Nephron (organoid): ENCODE results near the gene ARHGEF9.

ENCODE experiments used
- H3K27ac Mint-ChIP-seq, 3 experiments: 2 replicates each; pipeline ENCODE4 v1.8.0; 2020; ENCODE audit warnings: mixed read lengths in 3 of 3, mild to moderate bottlenecking in 2 of 3, moderate library complexity in 1 of 3
- H3K27me3 Mint-ChIP-seq: 2 replicates; pipeline ENCODE4 v1.8.0; 2021; ENCODE audit warnings: low read depth, mild to moderate bottlenecking, moderate library complexity, mixed read lengths
- H3K36me3 Mint-ChIP-seq: 2 replicates; pipeline ENCODE4 v1.8.0; 2020; ENCODE audit warnings: low read depth, mixed read lengths
- H3K4me1 Mint-ChIP-seq: 2 replicates; pipeline ENCODE4 v1.8.0; 2020; ENCODE audit warnings: mixed read lengths
- H3K4me3 Mint-ChIP-seq, 3 experiments: 2 replicates each; pipeline ENCODE4 v1.8.0; 2020; ENCODE audit warnings: mild to moderate bottlenecking in 3 of 3, mixed read lengths in 3 of 3, moderate library complexity in 2 of 3
- H3K9me3 Mint-ChIP-seq: 2 replicates; pipeline ENCODE4 v1.8.0; 2020; ENCODE audit warnings: mixed read lengths
- TF ChIP-seq, protein P1 (sequence below), 3 experiments: fragments of 200-600 bp; sonication (generic); IDR thresholded peaks; one replicate each; pipeline ENCODE4 v1.5.0; 2021; ENCODE audit warnings: antibody characterized with exemption in 3 of 3; ENCODE audit not compliant: unreplicated experiment in 3 of 3

ARHGEF9 gene

DNA sequence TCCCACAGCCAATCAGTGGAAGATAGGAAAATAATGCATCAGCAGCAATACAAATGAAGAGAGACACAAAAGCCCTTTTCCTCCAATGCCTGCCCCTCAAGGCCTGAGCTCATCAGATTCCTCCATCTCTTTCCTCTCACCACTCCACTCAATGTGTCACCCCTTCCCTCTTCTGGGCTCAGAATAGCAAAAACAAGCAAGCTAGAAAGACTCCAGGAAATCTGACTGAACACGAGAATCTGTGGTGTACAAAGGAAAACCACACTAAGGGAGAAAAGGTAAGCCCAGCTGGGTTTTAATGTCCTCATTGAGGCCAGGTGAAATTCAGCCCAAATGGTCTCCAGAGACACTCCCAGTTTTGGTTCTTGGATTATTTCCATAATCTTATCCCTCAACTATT is 46.3 kb downstream of the ARHGEF9 start:
- Mint-ChIP-seq H3K27me3 (no peaks in the 10 kb centered on the region), H3K4me1 (peaks cover 5% of the 10 kb centered on the region), H3K36me3 (peaks cover 3% of the 10 kb centered on the region), H3K4me3 (no peak overlapping the region), H3K27ac (no peak overlapping the region), H3K9me3 (no peaks in the 10 kb centered on the region)
- TF ChIP-seq, protein P1, sequence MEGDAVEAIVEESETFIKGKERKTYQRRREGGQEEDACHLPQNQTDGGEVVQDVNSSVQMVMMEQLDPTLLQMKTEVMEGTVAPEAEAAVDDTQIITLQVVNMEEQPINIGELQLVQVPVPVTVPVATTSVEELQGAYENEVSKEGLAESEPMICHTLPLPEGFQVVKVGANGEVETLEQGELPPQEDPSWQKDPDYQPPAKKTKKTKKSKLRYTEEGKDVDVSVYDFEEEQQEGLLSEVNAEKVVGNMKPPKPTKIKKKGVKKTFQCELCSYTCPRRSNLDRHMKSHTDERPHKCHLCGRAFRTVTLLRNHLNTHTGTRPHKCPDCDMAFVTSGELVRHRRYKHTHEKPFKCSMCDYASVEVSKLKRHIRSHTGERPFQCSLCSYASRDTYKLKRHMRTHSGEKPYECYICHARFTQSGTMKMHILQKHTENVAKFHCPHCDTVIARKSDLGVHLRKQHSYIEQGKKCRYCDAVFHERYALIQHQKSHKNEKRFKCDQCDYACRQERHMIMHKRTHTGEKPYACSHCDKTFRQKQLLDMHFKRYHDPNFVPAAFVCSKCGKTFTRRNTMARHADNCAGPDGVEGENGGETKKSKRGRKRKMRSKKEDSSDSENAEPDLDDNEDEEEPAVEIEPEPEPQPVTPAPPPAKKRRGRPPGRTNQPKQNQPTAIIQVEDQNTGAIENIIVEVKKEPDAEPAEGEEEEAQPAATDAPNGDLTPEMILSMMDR (IDR thresholded peaks at IDR 0.05; ENCODE audit: unreplicated experiment in 3 of 3) = no peak

DNA sequence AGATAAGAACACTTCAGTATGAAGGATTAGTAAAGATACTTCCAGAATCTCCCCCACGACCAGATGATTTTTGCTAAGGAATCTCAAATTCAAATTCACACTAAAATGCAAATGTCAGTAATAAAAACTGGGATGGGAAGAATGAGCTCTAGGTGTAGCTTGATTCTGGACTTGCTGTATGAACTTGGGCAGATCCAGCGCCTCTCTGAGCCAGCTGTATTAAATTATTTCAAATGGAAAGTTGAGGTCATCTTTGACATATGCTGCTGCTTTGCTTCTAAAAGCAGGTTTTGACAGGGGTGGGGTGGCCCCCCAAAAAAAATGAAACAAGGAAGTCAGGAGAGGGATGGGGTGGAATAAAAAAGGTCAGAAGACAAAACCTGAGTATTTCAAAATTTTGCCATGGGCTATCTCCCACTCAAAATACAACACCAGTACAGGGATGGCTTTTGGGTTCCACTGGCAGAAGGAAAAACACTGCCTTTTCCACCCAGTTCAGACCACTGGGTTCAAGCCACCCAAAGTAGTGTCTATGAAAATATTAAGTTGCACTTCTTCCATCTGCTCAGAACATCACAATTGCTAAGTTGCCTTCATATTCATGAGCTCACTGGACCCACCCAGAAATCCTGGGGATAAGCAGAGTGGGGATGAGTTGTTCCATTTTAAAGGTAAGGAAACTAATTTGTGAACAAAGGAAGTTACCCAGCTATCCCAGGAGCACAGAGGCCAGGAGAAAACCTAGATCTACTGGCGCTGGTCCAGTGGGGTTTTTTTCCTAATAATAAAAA is 47.7 kb downstream of the ARHGEF9 start:
- Mint-ChIP-seq H3K9me3 (peaks cover 1% of the 10 kb centered on the region), H3K36me3 (peaks cover 2% of the 10 kb centered on the region), H3K4me1 (no peaks in the 10 kb centered on the region), H3K27ac (no peak overlapping the region), H3K27me3 (no peaks in the 10 kb centered on the region), H3K4me3 (no peak overlapping the region)
- TF ChIP-seq, protein P1 (IDR thresholded peaks at IDR 0.05; ENCODE audit: unreplicated experiment in 3 of 3) = no peak

DNA sequence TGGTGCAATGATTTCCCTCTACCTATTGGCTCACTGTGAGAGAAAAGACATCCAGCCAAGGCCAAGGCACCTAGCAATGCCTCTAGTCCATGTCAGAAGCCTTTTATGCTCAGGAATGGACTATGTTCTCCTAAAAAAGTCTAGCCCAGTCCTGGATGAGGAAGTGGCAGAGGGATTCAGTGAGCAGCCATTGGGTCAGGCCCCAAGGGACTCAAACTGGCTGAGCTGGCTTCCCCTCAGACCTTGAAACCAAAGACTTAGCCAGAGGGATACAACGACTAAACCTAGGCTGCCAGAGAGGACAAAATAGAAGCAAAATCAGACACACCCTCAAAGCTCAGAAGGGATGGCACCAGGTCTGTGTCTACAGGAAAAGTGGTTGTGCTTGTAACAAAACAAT is 49.1 kb downstream of the ARHGEF9 start:
- H3K4me1 Mint-ChIP-seq = no peaks in the 10 kb centered on the region
- H3K9me3 Mint-ChIP-seq = peaks cover 4% of the 10 kb centered on the region
- H3K27ac Mint-ChIP-seq = no peak overlapping the region
- TF ChIP-seq, protein P1 (IDR thresholded peaks at IDR 0.05; ENCODE audit: unreplicated experiment in 3 of 3) = no peak
- peaks cover 3% of the 10 kb centered on the region for H3K36me3 Mint-ChIP-seq
- no peak overlapping the region for H3K4me3 Mint-ChIP-seq
- no peaks in the 10 kb centered on the region for H3K27me3 Mint-ChIP-seq

DNA sequence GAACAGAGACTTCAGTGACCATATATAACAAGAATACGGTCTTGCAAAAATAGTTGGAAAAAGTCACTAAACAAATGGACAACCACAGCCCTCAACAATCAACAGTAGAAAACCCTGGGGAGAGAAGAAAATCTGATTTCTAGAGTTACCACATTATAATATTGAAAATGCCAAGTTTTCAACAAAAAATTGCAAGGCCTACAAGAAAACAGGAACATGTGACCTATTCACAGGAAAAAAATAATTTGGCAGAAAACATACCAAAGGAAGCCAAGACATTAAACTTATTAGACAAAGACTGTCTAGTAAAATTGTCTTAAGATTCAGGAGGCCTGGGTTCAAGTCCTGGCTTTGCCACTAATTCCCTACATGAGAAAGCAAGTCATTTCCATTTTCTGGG is 64.7 kb downstream of the ARHGEF9 start:
- H3K4me1 Mint-ChIP-seq = no peaks in the 10 kb centered on the region
- H3K4me3 Mint-ChIP-seq = no peak overlapping the region
- TF ChIP-seq, protein P1 (IDR thresholded peaks at IDR 0.05; ENCODE audit: unreplicated experiment in 3 of 3) = no peak
- no peaks in the 10 kb centered on the region for H3K27me3 Mint-ChIP-seq
- no peak overlapping the region for H3K27ac Mint-ChIP-seq
- H3K9me3 Mint-ChIP-seq = no peaks in the 10 kb centered on the region
- H3K36me3 Mint-ChIP-seq = peaks cover 30% of the 10 kb centered on the region

DNA sequence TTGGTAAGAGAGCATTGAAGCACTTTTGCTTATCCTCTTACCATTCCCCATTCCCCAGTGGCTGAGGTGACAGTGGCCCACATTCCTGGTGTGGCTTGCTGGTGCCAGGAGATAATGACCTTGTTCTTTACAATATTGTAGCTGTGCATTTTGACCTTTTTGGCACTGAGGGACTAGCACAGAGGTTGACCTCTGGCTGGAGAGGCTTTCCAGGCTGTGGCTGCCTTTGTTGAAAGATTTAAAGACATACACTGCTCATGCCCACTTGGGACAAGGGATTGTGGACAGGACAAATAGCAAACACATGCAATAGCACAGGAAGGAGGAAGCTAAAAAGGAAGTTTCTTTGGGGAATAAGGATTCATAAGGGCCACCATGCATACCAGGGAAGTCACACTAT is 65.4 kb downstream of the ARHGEF9 start:
- Mint-ChIP-seq H3K27ac (no peak overlapping the region), H3K36me3 (peaks cover 30% of the 10 kb centered on the region), H3K4me1 (no peaks in the 10 kb centered on the region), H3K27me3 (no peaks in the 10 kb centered on the region), H3K4me3 (no peak overlapping the region), H3K9me3 (no peaks in the 10 kb centered on the region)
- TF ChIP-seq, protein P1 (IDR thresholded peaks at IDR 0.05; ENCODE audit: unreplicated experiment in 3 of 3) = no peak
